ENCODE data around the gene METTL25B. TPM values are rescaled to one million over a fixed set of nuclear protein-coding genes. Genes with fewer than 3 reads are reported as not detected.
A peak's percentile ranks its signal among the peaks of the same experiment; 100 is the strongest.

Gene METTL25B
- total RNA-seq, 1 donor: 12.5 TPM

DNA sequence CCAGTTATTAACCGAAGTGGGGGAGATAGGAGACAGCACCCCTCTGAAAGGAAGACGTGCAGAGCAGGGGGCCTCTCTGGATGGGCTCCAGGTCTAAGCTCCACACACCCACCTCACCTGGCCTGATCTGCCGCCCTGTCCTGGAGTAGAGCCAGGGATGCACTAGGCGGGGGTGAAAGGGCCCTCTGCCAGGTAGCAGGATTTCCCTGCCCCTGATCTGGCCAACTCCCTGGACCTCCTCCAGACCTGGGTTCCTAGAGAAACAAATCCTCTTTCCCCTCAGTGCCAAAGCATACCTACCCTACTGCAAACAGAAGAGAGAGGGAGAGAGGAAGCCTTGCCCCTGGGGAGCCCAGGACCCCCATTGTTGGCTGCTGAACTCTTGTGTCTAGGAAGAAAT, 24.9 kb upstream of the METTL25B start:
- peak overlapping the region; percentile 63 for H3K4me3 ChIP-seq (ENCODE audit: low read depth, low read length)
- TF ChIP-seq, protein P1, sequence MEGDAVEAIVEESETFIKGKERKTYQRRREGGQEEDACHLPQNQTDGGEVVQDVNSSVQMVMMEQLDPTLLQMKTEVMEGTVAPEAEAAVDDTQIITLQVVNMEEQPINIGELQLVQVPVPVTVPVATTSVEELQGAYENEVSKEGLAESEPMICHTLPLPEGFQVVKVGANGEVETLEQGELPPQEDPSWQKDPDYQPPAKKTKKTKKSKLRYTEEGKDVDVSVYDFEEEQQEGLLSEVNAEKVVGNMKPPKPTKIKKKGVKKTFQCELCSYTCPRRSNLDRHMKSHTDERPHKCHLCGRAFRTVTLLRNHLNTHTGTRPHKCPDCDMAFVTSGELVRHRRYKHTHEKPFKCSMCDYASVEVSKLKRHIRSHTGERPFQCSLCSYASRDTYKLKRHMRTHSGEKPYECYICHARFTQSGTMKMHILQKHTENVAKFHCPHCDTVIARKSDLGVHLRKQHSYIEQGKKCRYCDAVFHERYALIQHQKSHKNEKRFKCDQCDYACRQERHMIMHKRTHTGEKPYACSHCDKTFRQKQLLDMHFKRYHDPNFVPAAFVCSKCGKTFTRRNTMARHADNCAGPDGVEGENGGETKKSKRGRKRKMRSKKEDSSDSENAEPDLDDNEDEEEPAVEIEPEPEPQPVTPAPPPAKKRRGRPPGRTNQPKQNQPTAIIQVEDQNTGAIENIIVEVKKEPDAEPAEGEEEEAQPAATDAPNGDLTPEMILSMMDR (IDR thresholded peaks at IDR 0.05; ENCODE audit: insufficient read depth, low read depth, low read length): no peak

DNA sequence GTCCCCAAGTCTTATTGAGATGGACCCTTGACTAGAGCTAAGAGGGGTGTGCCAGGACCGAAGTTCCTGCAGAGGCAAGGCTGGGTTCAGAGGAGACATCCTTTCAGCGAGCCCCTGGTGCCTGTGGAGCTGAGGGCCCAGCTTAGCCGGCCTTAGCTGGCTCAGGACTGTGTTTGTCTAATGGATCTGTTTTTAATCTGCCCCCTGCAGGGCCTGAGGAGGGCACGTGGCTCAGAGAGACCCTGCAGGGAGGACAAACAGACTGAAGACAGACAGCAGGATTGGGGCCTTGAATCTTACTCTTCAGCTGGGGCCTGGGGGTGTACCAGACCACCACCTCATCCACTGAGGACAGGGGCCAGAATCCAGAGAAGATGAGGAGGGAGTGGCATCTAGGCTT, 24.5 kb upstream of the METTL25B start:
- DNase-seq (ENCODE audit: low read depth): no peak
- TF ChIP-seq, protein P1 (IDR thresholded peaks at IDR 0.05; ENCODE audit: insufficient read depth, low read depth, low read length): no peak
- peak overlapping the region; percentile 63 for H3K4me3 ChIP-seq (ENCODE audit: low read depth, low read length)

More for the DNA sequence above, 24.9 kb upstream of the METTL25B start:
- DNase-seq (ENCODE audit: low read depth): no peak

DNA sequence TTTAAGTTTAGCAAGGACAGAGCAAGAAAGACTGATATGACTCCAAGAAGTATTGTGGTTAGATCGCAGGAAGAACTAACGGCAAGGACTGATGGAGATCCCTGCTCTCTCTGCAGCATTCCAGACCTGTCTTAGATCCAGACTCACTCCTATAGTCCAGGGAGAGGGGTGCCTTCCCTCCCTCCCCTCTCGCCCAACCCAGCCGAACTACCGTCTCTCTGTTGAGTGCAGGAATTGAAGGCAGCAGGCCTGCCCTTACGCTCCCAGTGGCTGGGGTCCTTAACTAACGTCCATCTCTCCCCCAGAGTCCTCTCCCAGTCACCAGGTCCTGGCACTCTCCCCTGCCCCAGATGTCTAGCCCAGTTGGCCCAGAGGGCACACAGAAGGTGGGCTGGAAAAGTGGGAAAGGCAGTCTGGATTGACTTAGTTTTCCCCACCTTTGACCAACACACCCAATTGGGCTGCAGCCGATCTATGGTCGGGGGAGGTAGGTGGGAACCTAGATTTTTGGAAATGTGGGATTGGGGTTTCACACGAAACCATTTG, 24.0 kb upstream of the METTL25B start:
- TF ChIP-seq, protein P1 (IDR thresholded peaks at IDR 0.05; ENCODE audit: insufficient read depth, low read depth, low read length): no peak
- peak overlapping the region; percentile 63 for H3K4me3 ChIP-seq (ENCODE audit: low read depth, low read length)
- DNase-seq (ENCODE audit: low read depth): no peak

DNA sequence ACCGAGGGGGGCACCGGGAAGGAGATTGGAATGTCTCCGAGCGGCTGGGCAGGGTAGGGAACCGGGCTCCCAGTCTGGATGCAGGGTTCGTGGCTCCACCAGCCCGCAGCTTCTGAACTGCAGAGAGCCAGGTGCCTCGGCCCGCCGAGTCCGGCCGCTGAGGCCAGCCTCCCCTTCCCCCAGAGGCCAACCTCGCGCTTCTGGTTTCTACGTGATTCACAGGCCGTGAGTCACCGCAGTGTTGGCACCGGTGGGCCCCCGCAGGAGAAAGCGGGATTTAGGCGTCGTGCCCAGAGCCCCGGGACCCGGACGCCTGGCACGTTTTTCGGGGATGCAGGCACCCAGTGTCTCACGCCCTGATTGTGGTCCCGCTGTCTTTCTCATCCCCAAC, 23.3 kb upstream of the METTL25B start:
- TF ChIP-seq, protein P1 (IDR thresholded peaks at IDR 0.05; ENCODE audit: insufficient read depth, low read depth, low read length): no peak
- peak; percentile 65 for DNase-seq (ENCODE audit: low read depth)
- H3K4me3 ChIP-seq (ENCODE audit: low read depth, low read length): peak overlapping the region; percentile 63

DNA sequence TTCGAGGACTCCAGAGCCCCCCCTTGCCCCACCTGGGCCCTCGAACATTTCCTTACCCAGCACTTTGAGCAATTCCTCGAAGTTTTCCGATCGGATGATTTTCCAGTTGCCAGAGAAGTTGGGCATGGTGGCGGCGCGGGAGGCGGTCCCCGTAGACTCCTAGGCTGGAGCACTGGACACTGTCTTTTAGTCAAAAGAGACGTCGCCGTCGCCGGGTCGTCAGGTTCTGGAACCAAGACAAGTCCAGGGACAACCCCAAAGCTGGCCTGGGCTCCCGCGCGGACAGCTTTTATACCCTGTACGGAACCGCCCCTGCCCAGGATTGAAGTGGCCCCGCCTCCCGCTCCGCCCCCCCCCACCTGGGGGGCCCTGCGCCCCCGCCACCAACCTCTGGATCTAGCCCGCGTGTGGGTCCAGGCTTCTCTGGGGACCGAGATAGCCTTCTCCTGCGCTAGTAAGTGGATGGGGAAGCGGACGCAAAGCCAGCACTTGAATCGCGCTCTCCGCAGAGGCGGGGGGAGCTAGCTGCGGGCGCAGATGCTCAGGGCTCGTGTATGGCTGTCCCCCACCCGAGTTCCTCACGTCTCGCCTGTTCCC, 22.9 kb upstream of the METTL25B start, which contains the start of gene CRABP2:
Gene CRABP2, minus strand, starts transcription at position 263 of the 597 bp plus-strand sequence. Its CDS starts 137 bp downstream, at position 126.
- peak; percentile 44 for DNase-seq (ENCODE audit: low read depth)
- TF ChIP-seq, protein P1 (IDR thresholded peaks at IDR 0.05; ENCODE audit: insufficient read depth, low read depth, low read length): no peak
- peak within 1 kb of the TSS; percentile 63 for H3K4me3 ChIP-seq (ENCODE audit: low read depth, low read length)

DNA sequence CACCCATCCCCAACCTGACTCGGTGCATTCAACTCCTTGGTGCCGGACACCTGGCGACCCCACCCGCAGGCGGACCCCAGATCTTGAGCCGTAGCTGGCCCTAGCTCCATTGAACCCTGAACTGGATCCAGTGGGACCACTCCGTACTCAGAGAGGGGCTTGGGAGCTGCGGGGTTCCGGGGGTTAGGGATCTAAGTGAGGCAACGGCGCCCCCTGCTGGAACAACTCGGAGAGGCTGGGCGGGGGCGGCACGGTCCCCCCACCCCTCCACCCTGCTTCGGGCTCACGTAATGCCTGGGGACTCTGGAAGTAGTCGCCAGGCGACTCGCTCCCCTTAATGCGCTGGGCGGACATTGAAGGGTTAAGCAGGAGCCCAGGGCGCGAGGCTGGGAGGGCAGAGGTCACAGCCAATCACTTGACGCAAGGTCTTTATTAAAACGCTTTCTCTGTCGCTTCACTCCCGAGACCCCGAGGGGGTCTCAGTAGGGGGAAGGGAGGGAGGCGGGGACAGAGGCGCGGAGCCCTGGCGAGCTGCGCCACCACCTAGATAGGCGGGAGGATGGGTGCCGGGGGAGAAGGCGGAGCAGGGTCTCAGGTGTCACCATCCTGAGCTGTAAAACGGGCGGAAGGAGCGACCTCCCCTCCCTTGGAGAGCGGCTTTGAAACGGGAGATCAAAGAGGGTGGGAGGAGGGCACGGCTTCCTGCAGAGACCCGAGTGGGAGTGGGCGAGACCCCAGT, 22.2 kb upstream of the METTL25B start:
- TF ChIP-seq, protein P1 (IDR thresholded peaks at IDR 0.05; ENCODE audit: insufficient read depth, low read depth, low read length): peak; percentile 77
- DNase-seq (ENCODE audit: low read depth): peak; percentile 70
- H3K4me3 ChIP-seq (ENCODE audit: low read depth, low read length): peak overlapping the region; percentile 63

Data from fibroblast of villous mesenchyme (primary cell).